Astrocyte (in vitro differentiated cells and primary cell): ENCODE data around the gene GGA2. TPM values are rescaled to one million over a fixed set of nuclear protein-coding genes. Genes with fewer than 3 reads are reported as not detected.

ENCODE experiments used
- DNase-seq: peaks from one replicate; pipeline ENCODE4 v3.0.0-alpha.2; 2010; ENCODE audit warnings: low read depth
- FAIRE-seq: peaks from 2 replicates; lab custom pipeline; 2011; peaks lifted over from hg19 to GRCh38; lab: Jason Lieb, UNC
- H2AFZ ChIP-seq: 2 replicates; pipeline ENCODE4 v1.6.0; 2012; ENCODE audit warnings: low read depth, low read length, inconsistent platforms
- H3K27ac ChIP-seq: 2 replicates; pipeline ENCODE4 v1.5.1; 2011; ENCODE audit warnings: low read depth, low read length, inconsistent platforms
- H3K27me3 ChIP-seq: 2 replicates; pipeline ENCODE4 v1.6.0; 2011; ENCODE audit warnings: low read length, inconsistent platforms; ENCODE audit not compliant: insufficient read depth
- H3K36me3 ChIP-seq: 2 replicates; pipeline ENCODE4 v1.5.1; 2011; ENCODE audit warnings: low read length, inconsistent platforms; ENCODE audit not compliant: insufficient read depth
- H3K4me1 ChIP-seq: 2 replicates; pipeline ENCODE4 v1.5.1; 2011; ENCODE audit warnings: low read length, inconsistent platforms; ENCODE audit not compliant: insufficient read depth
- H3K4me2 ChIP-seq: 2 replicates; pipeline ENCODE4 v1.6.0; 2012; ENCODE audit warnings: low read length, inconsistent platforms
- H3K4me3 ChIP-seq: 2 replicates; pipeline ENCODE4 v1.5.1; 2011; ENCODE audit warnings: low read depth, mild to moderate bottlenecking, low read length, inconsistent platforms; ENCODE audit not compliant: insufficient read depth
- H3K79me2 ChIP-seq: 2 replicates; pipeline ENCODE4 v1.6.0; 2012; ENCODE audit warnings: mild to moderate bottlenecking, low read length, inconsistent platforms; ENCODE audit not compliant: insufficient read depth
- H3K9ac ChIP-seq: 2 replicates; pipeline ENCODE4 v1.6.0; 2012; ENCODE audit warnings: mild to moderate bottlenecking, low read length, inconsistent platforms
- H3K9me3 ChIP-seq: 2 replicates; pipeline ENCODE4 v1.5.1; 2012; ENCODE audit warnings: low read depth, mild to moderate bottlenecking, low read length, inconsistent platforms; ENCODE audit not compliant: insufficient read depth
- H4K20me1 ChIP-seq: 2 replicates; pipeline ENCODE4 v1.6.0; 2012; ENCODE audit warnings: low read length, inconsistent platforms; ENCODE audit not compliant: insufficient read depth
- H3K27ac Mint-ChIP-seq: one replicate; pipeline ENCODE4 v1.8.0; 2021; ENCODE audit warnings: mild to moderate bottlenecking, mixed read lengths; ENCODE audit not compliant: unreplicated experiment
- H3K27me3 Mint-ChIP-seq: one replicate; pipeline ENCODE4 v1.8.0; 2021; ENCODE audit warnings: low read depth, mixed read lengths; ENCODE audit not compliant: unreplicated experiment
- H3K36me3 Mint-ChIP-seq: one replicate; pipeline ENCODE4 v1.8.0; 2021; ENCODE audit warnings: low read depth, mixed read lengths; ENCODE audit not compliant: unreplicated experiment
- H3K4me1 Mint-ChIP-seq: one replicate; pipeline ENCODE4 v1.8.0; 2021; ENCODE audit warnings: low read depth, mixed read lengths; ENCODE audit not compliant: unreplicated experiment
- H3K4me3 Mint-ChIP-seq: one replicate; pipeline ENCODE4 v1.8.0; 2021; ENCODE audit warnings: mild to moderate bottlenecking, moderate library complexity, mixed read lengths; ENCODE audit not compliant: unreplicated experiment
- H3K9me3 Mint-ChIP-seq: one replicate; pipeline ENCODE4 v1.8.0; 2021; ENCODE audit warnings: mild to moderate bottlenecking, mixed read lengths; ENCODE audit not compliant: unreplicated experiment
- CTCF ChIP-seq: IDR thresholded peaks from 2 replicates; pipeline ENCODE4 v1.5.1; 2011; ENCODE audit warnings: low read depth, mild to moderate bottlenecking, inconsistent platforms, low read length, moderate library complexity; ENCODE audit not compliant: insufficient read depth
- EZH2 ChIP-seq: IDR thresholded peaks from 2 replicates; pipeline ENCODE4 v1.6.1; 2012; ENCODE audit warnings: mild to moderate bottlenecking, low read length, inconsistent platforms; ENCODE audit not compliant: insufficient read depth
- total RNA-seq: library from RNA; stranded (reverse); gene quantifications from 2 replicates; pipeline ENCODE4 v1.2.1, GENCODE V29; 2021

The GGA2 gene
- total RNA-seq, 1 donor from 2014 or later: 84.0 TPM

GRCh38 chr16:23504453-23505179, 5.7 kb downstream of the GGA2 start:
- Histone ChIP-seq H3K36me3 (no peaks in the 10 kb centered on the region), H3K27me3 (no peaks in the 10 kb centered on the region), H3K9me3 (no peaks in the 10 kb centered on the region), H4K20me1 (peaks cover 92% of the 10 kb centered on the region), H3K4me1 (peaks cover 39% of the 10 kb centered on the region), H3K27ac (peak overlapping the region; percentile 71), H2AFZ (no peak overlapping the region), H3K79me2 (peaks cover 70% of the 10 kb centered on the region), H3K4me3 (peak overlapping the region; percentile 20), H3K4me2 (peak overlapping the region; percentile 76), H3K9ac (peak overlapping the region; percentile 52)
- peaks cover 3% of the 10 kb centered on the region for H3K9me3 Mint-ChIP-seq
- DNase-seq: peak; percentile 93
- FAIRE-seq: peak; percentile 43
- TF ChIP-seq CTCF (no peak), EZH2 (no peak)
- H3K36me3 Mint-ChIP-seq: peaks cover 14% of the 10 kb centered on the region
- peak overlapping the region; percentile 94 for H3K27ac Mint-ChIP-seq
- H3K27me3 Mint-ChIP-seq: no peaks in the 10 kb centered on the region
- H3K4me1 Mint-ChIP-seq: peaks cover 52% of the 10 kb centered on the region
- no peak overlapping the region for H3K4me3 Mint-ChIP-seq

- H3K36me3 Mint-ChIP-seq: peaks cover 14% of the 10 kb centered on the region
- Histone ChIP-seq H3K4me1 (peaks cover 34% of the 10 kb centered on the region), H3K36me3 (no peaks in the 10 kb centered on the region), H3K4me2 (peak overlapping the region; percentile 76), H3K4me3 (peak overlapping the region; percentile 18), H3K79me2 (peaks cover 69% of the 10 kb centered on the region), H2AFZ (no peak overlapping the region), H3K9me3 (no peaks in the 10 kb centered on the region), H4K20me1 (peaks cover 92% of the 10 kb centered on the region), H3K27me3 (no peaks in the 10 kb centered on the region), H3K27ac (peak overlapping the region; percentile 71), H3K9ac (peak overlapping the region; percentile 52)
- H3K4me3 Mint-ChIP-seq: no peak overlapping the region
- H3K27me3 Mint-ChIP-seq: no peaks in the 10 kb centered on the region
- peaks cover 52% of the 10 kb centered on the region for H3K4me1 Mint-ChIP-seq
- no peak for TF ChIP-seq CTCF
- no peak for TF ChIP-seq EZH2
- FAIRE-seq (no peak), DNase-seq (peak; percentile 87)
- H3K9me3 Mint-ChIP-seq: peaks cover 3% of the 10 kb centered on the region
- peak overlapping the region; percentile 94 for H3K27ac Mint-ChIP-seq
Observed at GRCh38 chr16:23504076-23504452, 6.2 kb downstream of the GGA2 start.

- Mint-ChIP-seq H3K4me3 (no peak overlapping the region), H3K27ac (peak overlapping the region; percentile 14), H3K36me3 (peaks cover 11% of the 10 kb centered on the region), H3K9me3 (no peaks in the 10 kb centered on the region), H3K4me1 (peaks cover 48% of the 10 kb centered on the region), H3K27me3 (no peaks in the 10 kb centered on the region)
- DNase-seq (no peak), FAIRE-seq (no peak)
- Histone ChIP-seq H3K9me3 (no peaks in the 10 kb centered on the region), H4K20me1 (peaks cover 93% of the 10 kb centered on the region), H3K79me2 (peaks cover 69% of the 10 kb centered on the region), H3K27me3 (no peaks in the 10 kb centered on the region), H3K4me1 (peaks cover 27% of the 10 kb centered on the region), H3K36me3 (no peaks in the 10 kb centered on the region), H3K27ac (no peak overlapping the region), H2AFZ (no peak overlapping the region), H3K4me3 (no peak overlapping the region), H3K9ac (no peak overlapping the region), H3K4me2 (no peak overlapping the region)
- no peak for TF ChIP-seq CTCF
- TF ChIP-seq EZH2: no peak
Observed at GRCh38 chr16:23502466-23502865, 7.8 kb downstream of the GGA2 start.
